HepG2 (cell line): ENCODE measurements around the gene PLCB1. TPM values are rescaled to one million over a fixed set of nuclear protein-coding genes. Genes with fewer than 3 reads are reported as not detected.

Experiments
- AGO1 ChIP-seq: fragments of 200-400 bp; formaldehyde crosslinking; IDR thresholded peaks from 2 replicates; pipeline ENCODE4 v1.6.1; 2017; ENCODE audit warnings: mild to moderate bottlenecking, low read depth, low read length, moderate library complexity; ENCODE audit not compliant: poor library complexity, severe bottlenecking
- EHMT2 ChIP-seq: fragments of 200-600 bp; sonication (generic); IDR thresholded peaks from 2 replicates; pipeline ENCODE4 v1.7.0; 2017; ENCODE audit warnings: antibody characterized with exemption, low read depth, low read length, borderline replicate concordance
- ELF3 ChIP-seq: IDR thresholded peaks from 2 replicates; pipeline ENCODE4 v1.6.1; 2016; ENCODE audit warnings: missing genetic modification reagents, missing compliant biosample characterization
- GLI4 ChIP-seq: sonication (generic); formaldehyde crosslinking; IDR thresholded peaks from 2 replicates; pipeline ENCODE4 v1.5.1; 2020; ENCODE audit warnings: missing genetic modification reagents, mild to moderate bottlenecking, moderate library complexity, borderline replicate concordance
- LCORL ChIP-seq, 2 experiments: fragments of 450-650 bp in 1 of 2; sonication (generic) in 1 of 2; formaldehyde crosslinking in 1 of 2; IDR thresholded peaks; 2 replicates each; pipeline versions ENCODE4 v1.5.0 to v1.6.1; 2017 to 2020; ENCODE audit warnings: antibody characterized with exemption in 1 of 2, missing genetic modification reagents in 1 of 2
- NR2F6 ChIP-seq, 2 experiments: IDR thresholded peaks; 2 replicates each; pipeline ENCODE4 v1.6.1; 2016; ENCODE audit warnings: antibody characterized with exemption in 1 of 2, mild to moderate bottlenecking in 1 of 2
- PHF8 ChIP-seq: sonication (generic); formaldehyde crosslinking; IDR thresholded peaks from 2 replicates; pipeline ENCODE4 v1.5.0; 2020; ENCODE audit warnings: missing genetic modification reagents
- RORA ChIP-seq: sonication (generic); formaldehyde crosslinking; IDR thresholded peaks from 2 replicates; pipeline ENCODE4 v1.5.0; 2020; ENCODE audit warnings: mild to moderate bottlenecking, missing genetic modification reagents, moderate library complexity
- SMYD3 ChIP-seq: sonication (generic); formaldehyde crosslinking; IDR thresholded peaks from 2 replicates; pipeline ENCODE4 v1.8.1; 2023; ENCODE audit warnings: mild to moderate bottlenecking, missing genetic modification reagents
- SP4 ChIP-seq: sonication (generic); formaldehyde crosslinking; IDR thresholded peaks from 2 replicates; pipeline ENCODE4 v1.8.1; 2023; ENCODE audit warnings: mild to moderate bottlenecking, missing genetic modification reagents
- ZNF264 ChIP-seq: sonication (generic); formaldehyde crosslinking; IDR thresholded peaks from 2 replicates; pipeline ENCODE4 v1.4.0; 2020; ENCODE audit warnings: missing genetic modification reagents
- ZNF737 ChIP-seq: sonication (generic); formaldehyde crosslinking; IDR thresholded peaks from 2 replicates; pipeline ENCODE4 v1.5.0; 2020; ENCODE audit warnings: missing genetic modification reagents, mild to moderate bottlenecking, borderline replicate concordance
- polyA plus RNA-seq, 8 experiments: library from polyadenylated mRNA; depleted of rRNA in 3 of 8; stranded (reverse) in 7 of 8; unstranded in 1 of 8; fragments of >200 nt; fragmentation: Illumina TruSeq in 4 of 8; extraction: Trizol in 4 of 8; gene quantifications; 2 replicates each; pipeline versions ENCODE4 v1.2.1 to v1.2.3, GENCODE V29; 2011 to 2016; ENCODE audit warnings: low read depth in 4 of 8, missing spikeins in 1 of 8, mixed read lengths in 1 of 8; ENCODE audit not compliant: insufficient read depth in 1 of 8
- total RNA-seq, 5 experiments: library from RNA; depleted of rRNA; stranded (reverse); fragments of >200 nt; fragmentation: Illumina TruSeq; extraction: Trizol; gene quantifications; 2 replicates each; pipeline ENCODE4 v1.2.3, GENCODE V29; 2016; ENCODE audit warnings: low read depth in 1 of 5
- TF ChIP-seq, protein P1 (sequence below): sonication (generic); formaldehyde crosslinking; IDR thresholded peaks from 2 replicates; pipeline ENCODE4 v1.4.0; 2020; ENCODE audit warnings: mild to moderate bottlenecking, missing genetic modification reagents
- TF ChIP-seq, protein P2 (sequence below): sonication (generic); formaldehyde crosslinking; IDR thresholded peaks from 2 replicates; pipeline ENCODE4 v1.4.0; 2020; ENCODE audit warnings: mild to moderate bottlenecking, missing genetic modification reagents, borderline replicate concordance
- TF ChIP-seq, protein P3 (sequence below): sonication (generic); formaldehyde crosslinking; IDR thresholded peaks from 2 replicates; pipeline ENCODE4 v1.9.0; 2021; ENCODE audit warnings: missing genetic modification reagents, borderline replicate concordance

Gene PLCB1
- total and polyA plus RNA-seq, 2 of the 13 experiments (the other 11 are each of a cell fraction or from before 2014, with no cell fraction given): 42.4 to 55.9 TPM

DNA sequence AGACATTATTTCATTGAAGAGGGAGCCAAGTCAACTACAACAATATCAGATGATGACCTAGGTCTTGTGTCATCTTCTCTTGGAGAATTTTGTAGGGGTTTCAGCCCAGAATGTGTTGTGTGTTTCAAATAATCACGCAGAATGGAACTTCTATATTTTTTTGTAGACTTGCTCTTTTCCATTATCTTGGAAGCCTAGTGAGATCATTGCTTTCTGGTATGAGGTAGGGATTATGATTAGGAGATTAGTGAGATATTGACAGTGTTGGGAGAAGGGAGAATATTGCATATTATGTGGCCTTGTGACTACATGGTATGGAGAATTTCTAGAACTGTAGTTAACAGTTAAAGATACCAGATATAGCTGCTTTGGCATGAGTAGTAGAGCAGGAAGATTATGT is 513.3 kb downstream of the PLCB1 start (continued):
- TF ChIP-seq, protein P1, sequence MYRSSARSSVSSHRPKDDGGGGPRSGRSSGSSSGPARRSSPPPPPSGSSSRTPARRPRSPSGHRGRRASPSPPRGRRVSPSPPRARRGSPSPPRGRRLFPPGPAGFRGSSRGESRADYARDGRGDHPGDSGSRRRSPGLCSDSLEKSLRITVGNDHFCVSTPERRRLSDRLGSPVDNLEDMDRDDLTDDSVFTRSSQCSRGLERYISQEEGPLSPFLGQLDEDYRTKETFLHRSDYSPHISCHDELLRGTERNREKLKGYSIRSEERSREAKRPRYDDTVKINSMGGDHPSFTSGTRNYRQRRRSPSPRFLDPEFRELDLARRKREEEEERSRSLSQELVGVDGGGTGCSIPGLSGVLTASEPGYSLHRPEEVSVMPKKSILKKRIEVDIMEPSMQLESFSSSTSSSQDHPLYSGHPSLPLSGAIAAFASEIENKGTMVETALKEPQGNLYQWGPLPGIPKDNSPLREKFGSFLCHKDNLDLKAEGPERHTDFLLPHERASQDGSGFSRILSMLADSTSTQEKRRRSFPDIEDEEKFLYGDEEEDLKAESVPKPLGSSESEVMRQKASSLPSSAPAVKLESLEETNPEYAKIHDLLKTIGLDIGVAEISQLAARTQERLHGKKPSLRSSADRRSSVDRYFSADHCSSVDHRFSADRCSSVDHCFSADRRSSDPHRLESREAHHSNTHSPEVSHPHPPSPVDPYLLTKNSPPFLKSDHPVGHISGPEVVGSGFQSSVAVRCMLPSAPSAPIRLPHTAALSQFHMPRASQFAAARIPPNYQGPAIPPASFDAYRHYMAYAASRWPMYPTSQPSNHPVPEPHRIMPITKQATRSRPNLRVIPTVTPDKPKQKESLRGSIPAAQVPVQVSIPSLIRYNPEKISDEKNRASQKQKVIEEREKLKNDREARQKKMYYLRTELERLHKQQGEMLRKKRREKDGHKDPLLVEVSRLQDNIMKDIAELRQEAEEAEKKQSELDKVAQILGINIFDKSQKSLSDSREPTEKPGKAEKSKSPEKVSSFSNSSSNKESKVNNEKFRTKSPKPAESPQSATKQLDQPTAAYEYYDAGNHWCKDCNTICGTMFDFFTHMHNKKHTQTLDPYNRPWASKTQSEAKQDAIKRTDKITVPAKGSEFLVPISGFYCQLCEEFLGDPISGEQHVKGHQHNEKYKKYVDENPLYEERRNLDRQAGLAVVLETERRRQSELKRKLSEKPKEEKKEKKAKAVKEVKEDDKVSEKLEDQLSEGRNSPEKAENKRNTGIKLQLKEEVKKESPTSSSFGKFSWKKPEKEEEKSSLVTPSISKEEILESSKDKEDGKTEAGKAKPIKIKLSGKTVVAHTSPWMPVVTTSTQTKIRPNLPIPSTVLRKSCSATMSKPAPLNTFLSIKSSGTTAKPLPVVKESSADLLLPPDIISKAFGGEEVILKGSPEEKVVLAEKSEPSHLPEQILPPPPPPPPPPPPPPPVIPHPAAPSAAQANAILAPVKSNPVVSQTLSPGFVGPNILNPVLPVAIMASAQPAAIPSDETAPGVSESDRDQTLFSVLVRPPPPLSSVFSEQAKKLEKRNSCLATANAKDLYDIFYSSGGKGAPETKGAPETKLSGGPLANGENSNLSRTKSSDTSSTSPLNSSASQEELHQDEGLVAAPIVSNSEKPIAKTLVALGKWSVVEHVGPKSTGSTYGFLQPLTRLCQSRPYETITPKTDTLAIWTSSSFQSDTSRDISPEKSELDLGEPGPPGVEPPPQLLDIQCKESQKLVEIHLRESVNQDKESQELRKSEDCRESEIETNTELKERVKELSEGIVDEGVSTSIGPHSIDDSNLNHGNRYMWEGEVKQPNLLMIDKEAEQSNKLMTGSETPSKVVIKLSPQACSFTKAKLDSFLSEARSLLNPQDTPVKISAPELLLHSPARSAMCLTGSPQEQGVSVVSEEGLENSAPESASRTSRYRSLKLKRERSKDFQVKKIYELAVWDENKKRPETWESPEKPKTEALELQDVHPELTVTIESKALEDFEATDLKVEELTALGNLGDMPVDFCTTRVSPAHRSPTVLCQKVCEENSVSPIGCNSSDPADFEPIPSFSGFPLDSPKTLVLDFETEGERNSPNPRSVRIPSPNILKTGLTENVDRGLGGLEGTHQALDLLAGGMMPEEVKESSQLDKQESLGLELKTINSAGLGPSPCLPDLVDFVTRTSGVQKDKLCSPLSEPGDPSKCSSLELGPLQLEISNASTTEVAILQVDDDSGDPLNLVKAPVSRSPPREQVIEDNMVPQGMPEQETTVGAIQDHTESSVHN (CRISPR knock-in tag): no peak
- TF ChIP-seq RORA (CRISPR knock-in tag) (no peak), SMYD3 (CRISPR knock-in tag) (no peak), LCORL (IDR thresholded peaks at IDR 0.05) (no peak), LCORL (CRISPR knock-in tag; IDR thresholded peaks at IDR 0.05) (no peak), ZNF264 (CRISPR knock-in tag) (no peak), NR2F6 (IDR thresholded peaks at IDR 0.05) (no peak), NR2F6 (CRISPR knock-in tag; IDR thresholded peaks at IDR 0.05) (no peak), PHF8 (CRISPR knock-in tag) (no peak), GLI4 (no peak), SP4 (no peak), EHMT2 (no peak), ZNF737 (CRISPR knock-in tag) (no peak), AGO1 (no peak), ELF3 (no peak)
- TF ChIP-seq, protein P2, sequence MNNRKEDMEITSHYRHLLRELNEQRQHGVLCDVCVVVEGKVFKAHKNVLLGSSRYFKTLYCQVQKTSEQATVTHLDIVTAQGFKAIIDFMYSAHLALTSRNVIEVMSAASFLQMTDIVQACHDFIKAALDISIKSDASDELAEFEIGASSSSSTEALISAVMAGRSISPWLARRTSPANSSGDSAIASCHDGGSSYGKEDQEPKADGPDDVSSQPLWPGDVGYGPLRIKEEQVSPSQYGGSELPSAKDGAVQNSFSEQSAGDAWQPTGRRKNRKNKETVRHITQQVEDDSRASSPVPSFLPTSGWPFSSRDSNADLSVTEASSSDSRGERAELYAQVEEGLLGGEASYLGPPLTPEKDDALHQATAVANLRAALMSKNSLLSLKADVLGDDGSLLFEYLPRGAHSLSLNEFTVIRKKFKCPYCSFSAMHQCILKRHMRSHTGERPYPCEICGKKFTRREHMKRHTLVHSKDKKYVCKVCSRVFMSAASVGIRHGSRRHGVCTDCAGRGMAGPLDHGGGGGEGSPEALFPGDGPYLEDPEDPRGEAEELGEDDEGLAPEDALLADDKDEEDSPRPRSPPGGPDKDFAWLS (CRISPR knock-in tag): no peak
- TF ChIP-seq, protein P3, sequence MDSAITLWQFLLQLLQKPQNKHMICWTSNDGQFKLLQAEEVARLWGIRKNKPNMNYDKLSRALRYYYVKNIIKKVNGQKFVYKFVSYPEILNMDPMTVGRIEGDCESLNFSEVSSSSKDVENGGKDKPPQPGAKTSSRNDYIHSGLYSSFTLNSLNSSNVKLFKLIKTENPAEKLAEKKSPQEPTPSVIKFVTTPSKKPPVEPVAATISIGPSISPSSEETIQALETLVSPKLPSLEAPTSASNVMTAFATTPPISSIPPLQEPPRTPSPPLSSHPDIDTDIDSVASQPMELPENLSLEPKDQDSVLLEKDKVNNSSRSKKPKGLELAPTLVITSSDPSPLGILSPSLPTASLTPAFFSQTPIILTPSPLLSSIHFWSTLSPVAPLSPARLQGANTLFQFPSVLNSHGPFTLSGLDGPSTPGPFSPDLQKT (CRISPR knock-in tag): no peak
